IMR-90 (cell line): ENCODE data around the gene VKORC1L1. TPM values are rescaled to one million over a fixed set of nuclear protein-coding genes. Genes with fewer than 3 reads are reported as not detected.
"Not testable (repeated sequence)": the region's sequence is repeated elsewhere in the genome, so short reads cannot be mapped to it uniquely, and the experiment has no call there.

Experiments
- ATAC-seq: fragments of 200-7000 bp; cut with Tn5 transposase; 2 replicates; pipeline ENCODE4 v1.9.1; 2020; ENCODE audit warnings: low read depth, mild to moderate bottlenecking, moderate library complexity
- BruUV-seq: library from RNA; stranded (reverse); fragments of 400-500 nt; replicated peaks from 2 replicates; lab custom pipeline; 2021; lab: Mats Ljungman, UMichigan
- CTCF ChIA-PET: fragments of 300-600 bp; formaldehyde crosslinking; extraction: SDS; loops from one replicate; lab custom pipeline; 2021; ENCODE audit warnings: antibody characterized with exemption; lab: Yijun Ruan, JAX
- POLR2A ChIA-PET: fragments of 300-600 bp; sonication (Branson Sonifier 250); formaldehyde crosslinking; loops from one replicate; lab custom pipeline; 2022; ENCODE audit warnings: antibody characterized with exemption; ENCODE audit not compliant: unreplicated experiment; lab: Charles Lee
- DNase-seq: peaks from one replicate; pipeline ENCODE4 v3.0.0; 2013
- H2AFZ ChIP-seq: replicated peaks from 2 replicates; pipeline ENCODE3; 2013; ENCODE audit warnings: low read length, mild to moderate bottlenecking; ENCODE audit not compliant: poor library complexity
- H2AK5ac ChIP-seq: 2 replicates; pipeline ENCODE4 v1.6.1; 2013; ENCODE audit warnings: low read depth, low read length, inconsistent platforms
- H2AK9ac ChIP-seq: replicated peaks from 2 replicates; pipeline ENCODE3; 2013; ENCODE audit warnings: mild to moderate bottlenecking, low read depth, low read length, moderate library complexity; ENCODE audit not compliant: poor library complexity
- H2BK120ac ChIP-seq: 2 replicates; pipeline ENCODE4 v1.6.1; 2013; ENCODE audit warnings: low read depth, low read length, inconsistent platforms
- H2BK15ac ChIP-seq: 3 replicates; pipeline ENCODE4 v1.6.1; 2013; ENCODE audit warnings: low read depth, low read length, inconsistent platforms
- H2BK20ac ChIP-seq: 2 replicates; pipeline ENCODE4 v1.6.1; 2013; ENCODE audit warnings: low read depth, mild to moderate bottlenecking, inconsistent platforms, low read length, moderate library complexity
- H2BK5ac ChIP-seq: 2 replicates; pipeline ENCODE4 v1.6.1; 2013; ENCODE audit warnings: mild to moderate bottlenecking, low read depth, low read length, inconsistent platforms; ENCODE audit not compliant: poor library complexity, severe bottlenecking
- H3K14ac ChIP-seq: replicated peaks from 2 replicates; pipeline ENCODE4 v1.6.1; 2013; ENCODE audit warnings: low read depth, low read length, inconsistent platforms
- H3K18ac ChIP-seq: 2 replicates; pipeline ENCODE4 v1.6.1; 2013; ENCODE audit warnings: low read depth, low read length, control low read depth
- H3K23ac ChIP-seq: 2 replicates; pipeline ENCODE4 v1.6.1; 2013; ENCODE audit warnings: low read depth, low read length, inconsistent platforms
- H3K27ac ChIP-seq: 2 replicates; pipeline ENCODE4 v1.5.1; 2013; ENCODE audit warnings: mild to moderate bottlenecking, control low read depth, low read length; ENCODE audit not compliant: insufficient read depth
- H3K27me3 ChIP-seq: 2 replicates; pipeline ENCODE4 v1.6.1; 2013; ENCODE audit warnings: low read length; ENCODE audit not compliant: control insufficient read depth, insufficient read depth
- H3K36me3 ChIP-seq: 2 replicates; pipeline ENCODE4 v1.6.1; 2013; ENCODE audit warnings: low read length, mixed read lengths; ENCODE audit not compliant: control insufficient read depth, insufficient read depth
- H3K4ac ChIP-seq: 2 replicates; pipeline ENCODE4 v1.6.1; 2013; ENCODE audit warnings: low read depth, low read length, inconsistent platforms
- H3K4me1 ChIP-seq: 2 replicates; pipeline ENCODE4 v1.6.1; 2013; ENCODE audit warnings: low read length, mixed read lengths; ENCODE audit not compliant: control insufficient read depth, insufficient read depth
- H3K4me2 ChIP-seq: 2 replicates; pipeline ENCODE4 v1.6.1; 2013; ENCODE audit warnings: low read depth, mild to moderate bottlenecking, control low read depth, low read length, moderate library complexity
- H3K4me3 ChIP-seq: 2 replicates; pipeline ENCODE4 v1.5.1; 2013; ENCODE audit warnings: low read depth, mild to moderate bottlenecking, control low read depth, low read length, moderate library complexity; ENCODE audit not compliant: insufficient read depth
- H3K56ac ChIP-seq: 2 replicates; pipeline ENCODE4 v1.6.1; 2013; ENCODE audit warnings: low read length, inconsistent platforms; ENCODE audit not compliant: insufficient read depth; ENCODE audit errors: extremely low read depth
- H3K79me1 ChIP-seq, 2 experiments: 2 replicates each; pipeline ENCODE4 v1.6.1; 2013; ENCODE audit warnings: low read length in 2 of 2, inconsistent platforms in 1 of 2, low read depth in 1 of 2
- H3K9ac ChIP-seq: 2 replicates; pipeline ENCODE4 v1.6.1; 2013; ENCODE audit warnings: low read depth, low read length, control low read depth
- H3K9me1 ChIP-seq: 2 replicates; pipeline ENCODE4 v1.6.1; 2013; ENCODE audit warnings: low read length, inconsistent platforms; ENCODE audit not compliant: insufficient read depth
- H3K9me3 ChIP-seq: 2 replicates; pipeline ENCODE4 v1.6.1; 2013; ENCODE audit warnings: low read length; ENCODE audit not compliant: control insufficient read depth, insufficient read depth
- H4K20me1 ChIP-seq: 2 replicates; pipeline ENCODE4 v1.6.1; 2013; ENCODE audit warnings: low read length, inconsistent platforms; ENCODE audit not compliant: insufficient read depth
- H4K5ac ChIP-seq: 2 replicates; pipeline ENCODE4 v1.6.1; 2013; ENCODE audit warnings: mild to moderate bottlenecking, low read depth, low read length, control low read depth
- H4K8ac ChIP-seq, 2 experiments: 2 replicates each; pipeline ENCODE4 v1.6.1; 2013; ENCODE audit warnings: low read depth in 2 of 2, low read length in 2 of 2, control low read depth in 1 of 2, inconsistent platforms in 1 of 2
- H4K91ac ChIP-seq: 2 replicates; pipeline ENCODE4 v1.6.1; 2013; ENCODE audit warnings: low read depth, low read length, inconsistent platforms; ENCODE audit not compliant: insufficient read depth
- WGBS, 2 experiments: methylation state at CpG; one replicate each; pipeline versions ENCODE4 v1.1.5 to v1.1.7; 2013; ENCODE audit warnings: missing lambda C conversion rate in 2 of 2; ENCODE audit not compliant: insufficient read length in 1 of 2; ENCODE audit errors: extremely low coverage in 2 of 2; 5-methylcytosine and 5-hydroxymethylcytosine counted together
- dilution Hi-C: fragments of 300-500 bp; cut with HindIII; formaldehyde crosslinking; loops from one replicate; pipeline ENCODE4 v1.14.3; 2018; ENCODE audit warnings: low sequenced_read_pairs; ENCODE audit not compliant: unreplicated experiment
- in situ Hi-C: fragments of 300-500 bp; cut with MboI; formaldehyde crosslinking; loops from 3 replicates; pipeline ENCODE4 v1.14.3; 2019; ENCODE audit warnings: low sequenced_read_pairs, inconsistent platforms, mixed read lengths
- intact Hi-C: fragments of 100-400 bp; cut with micrococcal nuclease; formaldehyde crosslinking; loops from 2 replicates; pipeline ENCODE4 v1.10.0; 2022
- polyA plus RNA-seq, 3 experiments: library from polyadenylated mRNA; depleted of rRNA; stranded (reverse); fragments of >200 nt; gene quantifications; 2 replicates each; pipeline ENCODE4 v1.2.3, GENCODE V29; 2012; ENCODE audit warnings: low replicate concordance in 1 of 3
- total RNA-seq: library from RNA; depleted of rRNA; stranded (reverse); fragments of >200 nt; gene quantifications from 2 replicates; pipeline ENCODE4 v1.2.3, GENCODE V29; 2012

The VKORC1L1 gene
- total and polyA plus RNA-seq, 2 of the 4 experiments (the other 2 are of a cell fraction), result 12.5 to 14.5 TPM

- BruUV-seq, ATAC-seq: not testable (repeated sequence)
- POLR2A ChIA-PET, result interaction anchor here (0.6 kb wide), 1 partner anchor 1113 kb away, joined by 3 read pairs; no protein-coding TSS in a partner anchor
Measured at GRCh38 chr7:65898677-65899447, 26.0 kb downstream of the VKORC1L1 start.

More at GRCh38 chr7:65898677-65899447, 26.0 kb downstream of the VKORC1L1 start:
- H2AFZ ChIP-seq, in situ Hi-C loops, H3K9me3 ChIP-seq, H3K23ac ChIP-seq, H2BK120ac ChIP-seq, H2BK15ac ChIP-seq, H3K27me3 ChIP-seq, H3K27ac ChIP-seq, H2AK9ac ChIP-seq, H3K36me3 ChIP-seq, H4K20me1 ChIP-seq, H3K4ac ChIP-seq, H3K9ac ChIP-seq, H4K5ac ChIP-seq, H3K4me3 ChIP-seq, H3K4me2 ChIP-seq, H3K9me1 ChIP-seq, H2AK5ac ChIP-seq, dilution Hi-C loops, DNase-seq, intact Hi-C loops, H3K4me1 ChIP-seq, CTCF ChIA-PET, H3K14ac ChIP-seq, H2BK5ac ChIP-seq, H2BK20ac ChIP-seq, H4K91ac ChIP-seq, H4K8ac ChIP-seq, H3K18ac ChIP-seq, H3K56ac ChIP-seq: not testable (repeated sequence)
- WGBS, 2 experiments, result no CpG with 5 or more reads among the region's 2 CpGs
- peaks cover 22 to 32% of the 10 kb centered on the region in 2 experiments for H3K79me1 ChIP-seq
